Mesendoderm (in vitro differentiated cells): ENCODE results near the gene KANSL1.
"Not testable (repeated sequence)": the region's sequence is repeated elsewhere in the genome, so short reads cannot be mapped to it uniquely, and the experiment has no call there.

Experiments used
- DNase-seq: peaks from one replicate; pipeline ENCODE4 v3.0.0; 2013
- H2AK5ac ChIP-seq: 2 replicates; pipeline ENCODE4 v1.6.1; 2013; ENCODE audit warnings: low read length, inconsistent platforms
- H2BK120ac ChIP-seq: 2 replicates; pipeline ENCODE4 v1.6.1; 2013; ENCODE audit warnings: low read depth, mild to moderate bottlenecking, low read length, moderate library complexity, mixed read lengths
- H2BK15ac ChIP-seq: replicated peaks from 2 replicates; pipeline ENCODE4 v1.6.1; 2013; ENCODE audit warnings: low read depth, mild to moderate bottlenecking, moderate library complexity
- H2BK5ac ChIP-seq: 2 replicates; pipeline ENCODE4 v1.6.1; 2013; ENCODE audit warnings: low read length, inconsistent platforms
- H3K18ac ChIP-seq: 2 replicates; pipeline ENCODE4 v1.6.1; 2013; ENCODE audit warnings: mild to moderate bottlenecking, low read length, mixed read lengths
- H3K23ac ChIP-seq: one replicate; pipeline ENCODE4 v1.6.1; 2013; ENCODE audit warnings: low read length
- H3K27ac ChIP-seq: 2 replicates; pipeline ENCODE4 v1.5.1; 2013; ENCODE audit warnings: low read depth, mild to moderate bottlenecking, inconsistent platforms, low read length, moderate library complexity
- H3K27me3 ChIP-seq: 2 replicates; pipeline ENCODE4 v1.6.1; 2013; ENCODE audit warnings: low read length, control low read depth, mild to moderate bottlenecking, inconsistent platforms; ENCODE audit not compliant: insufficient read depth, poor library complexity
- H3K36me3 ChIP-seq: 2 replicates; pipeline ENCODE4 v1.6.1; 2013; ENCODE audit warnings: low read length, inconsistent platforms; ENCODE audit not compliant: control insufficient read depth, insufficient read depth
- H3K4ac ChIP-seq: one replicate; pipeline ENCODE4 v1.6.1; 2013; ENCODE audit warnings: low read depth, mild to moderate bottlenecking, low read length, moderate library complexity
- H3K4me1 ChIP-seq: 2 replicates; pipeline ENCODE4 v1.6.1; 2013; ENCODE audit warnings: low read depth, low read length, inconsistent platforms; ENCODE audit not compliant: control insufficient read depth
- H3K4me2 ChIP-seq: 2 replicates; pipeline ENCODE4 v1.6.1; 2013; ENCODE audit warnings: low read length
- H3K4me3 ChIP-seq: 2 replicates; pipeline ENCODE4 v1.5.1; 2013; ENCODE audit warnings: mild to moderate bottlenecking, low read length
- H3K56ac ChIP-seq: one replicate; pipeline ENCODE4 v1.6.1; 2013; ENCODE audit warnings: low read length
- H3K79me1 ChIP-seq: 2 replicates; pipeline ENCODE4 v1.6.1; 2013; ENCODE audit warnings: low read length, inconsistent platforms
- H3K79me2 ChIP-seq: 2 replicates; pipeline ENCODE4 v1.6.1; 2013; ENCODE audit warnings: mild to moderate bottlenecking, low read length; ENCODE audit not compliant: control insufficient read depth, insufficient read depth
- H3K9ac ChIP-seq: 2 replicates; pipeline ENCODE4 v1.6.1; 2013; ENCODE audit warnings: low read length, inconsistent platforms
- H4K5ac ChIP-seq: one replicate; pipeline ENCODE4 v1.6.1; 2013; ENCODE audit warnings: low read length
- H4K8ac ChIP-seq: one replicate; pipeline ENCODE4 v1.6.1; 2013; ENCODE audit warnings: low read depth, mild to moderate bottlenecking, control low read depth, low read length, moderate library complexity
- WGBS: extraction: QIAGEN DNeasy Blood & Tissue Kit; methylation state at CpG from one replicate; pipeline ENCODE4 v1.1.7; 2013; ENCODE audit warnings: low lambda C conversion rate, missing lambda C conversion rate; ENCODE audit not compliant: insufficient coverage; ENCODE audit errors: extremely low coverage; 5-methylcytosine and 5-hydroxymethylcytosine counted together

Gene KANSL1

GRCh38 chr17:46009681-46010596, 183.3 kb downstream of the KANSL1 start:
- Histone ChIP-seq H2BK120ac (no peak overlapping the region), H3K4me1 (no peaks in the 10 kb centered on the region), H3K4ac (no peak overlapping the region), H3K9ac (no peak overlapping the region), H3K18ac (no peak overlapping the region), H4K5ac (no peak overlapping the region), H3K4me3 (no peak overlapping the region), H3K56ac (no peak overlapping the region), H3K27me3 (no peaks in the 10 kb centered on the region), H3K79me2 (no peaks in the 10 kb centered on the region), H3K23ac (no peak overlapping the region), H2AK5ac (no peak overlapping the region), H3K36me3 (no peaks in the 10 kb centered on the region), H3K27ac (no peak overlapping the region), H3K79me1 (no peaks in the 10 kb centered on the region), H3K4me2 (no peak overlapping the region), H2BK15ac (no peak overlapping the region), H2BK5ac (no peak overlapping the region), H4K8ac (no peak overlapping the region)
- no CpG with 5 or more reads among the region's 33 CpGs for WGBS
- no peak for DNase-seq

- H2AK5ac ChIP-seq = no peak overlapping the region
- no CpG with 5 or more reads among the region's 9 CpGs for WGBS
- H3K23ac ChIP-seq = no peak overlapping the region
- no peak overlapping the region for H2BK120ac ChIP-seq
- DNase-seq = no peak
- H3K4me3 ChIP-seq = no peak overlapping the region
- H3K4me2 ChIP-seq = no peak overlapping the region
- no peak overlapping the region for H3K56ac ChIP-seq
- H3K27me3 ChIP-seq = no peaks in the 10 kb centered on the region
- no peak overlapping the region for H3K4ac ChIP-seq
- no peak overlapping the region for H4K8ac ChIP-seq
- H3K9ac ChIP-seq = no peak overlapping the region
- no peaks in the 10 kb centered on the region for H3K36me3 ChIP-seq
- no peaks in the 10 kb centered on the region for H3K4me1 ChIP-seq
- no peak overlapping the region for H3K27ac ChIP-seq
- H3K18ac ChIP-seq = no peak overlapping the region
- no peak overlapping the region for H2BK15ac ChIP-seq
- H3K79me2 ChIP-seq = no peaks in the 10 kb centered on the region
- H2BK5ac ChIP-seq = no peak overlapping the region
- no peaks in the 10 kb centered on the region for H3K79me1 ChIP-seq
- no peak overlapping the region for H4K5ac ChIP-seq
Measured at GRCh38 chr17:46008591-46008990, 184.6 kb downstream of the KANSL1 start.

GRCh38 chr17:46007461-46007965, 185.7 kb downstream of the KANSL1 start:
- no peak overlapping the region for H3K27ac ChIP-seq
- DNase-seq = no peak
- no peak overlapping the region for H3K4ac ChIP-seq
- H2BK5ac ChIP-seq = no peak overlapping the region
- H3K79me1 ChIP-seq = no peaks in the 10 kb centered on the region
- H4K5ac ChIP-seq = no peak overlapping the region
- H3K4me3 ChIP-seq = no peak overlapping the region
- H2BK15ac ChIP-seq = no peak overlapping the region
- H3K4me2 ChIP-seq = no peak overlapping the region
- no peak overlapping the region for H4K8ac ChIP-seq
- no peaks in the 10 kb centered on the region for H3K27me3 ChIP-seq
- no peak overlapping the region for H3K18ac ChIP-seq
- WGBS = no CpG with 5 or more reads among the region's 2 CpGs
- H2BK120ac ChIP-seq = no peak overlapping the region
- no peak overlapping the region for H2AK5ac ChIP-seq
- H3K36me3 ChIP-seq = no peaks in the 10 kb centered on the region
- H3K4me1 ChIP-seq = no peaks in the 10 kb centered on the region
- no peak overlapping the region for H3K23ac ChIP-seq
- H3K56ac ChIP-seq = no peak overlapping the region
- no peak overlapping the region for H3K9ac ChIP-seq
- H3K79me2 ChIP-seq = no peaks in the 10 kb centered on the region

GRCh38 chr17:46006082-46006481, 187.1 kb downstream of the KANSL1 start:
- not testable (repeated sequence) for H2AK5ac ChIP-seq, H2BK15ac ChIP-seq, H3K4me3 ChIP-seq, H3K79me2 ChIP-seq, H3K9ac ChIP-seq, H4K8ac ChIP-seq, H3K4ac ChIP-seq, H3K27ac ChIP-seq, DNase-seq, H3K4me2 ChIP-seq, H2BK5ac ChIP-seq, H3K79me1 ChIP-seq, H3K18ac ChIP-seq, H3K4me1 ChIP-seq, H3K36me3 ChIP-seq, H4K5ac ChIP-seq, H3K27me3 ChIP-seq, H3K56ac ChIP-seq, H2BK120ac ChIP-seq, H3K23ac ChIP-seq
- no CpG with 5 or more reads among the region's 1 CpG for WGBS

GRCh38 chr17:46003907-46004748, 189.1 kb downstream of the KANSL1 start:
- Histone ChIP-seq H3K18ac (no peak overlapping the region), H2BK15ac (no peak overlapping the region), H3K79me2 (no peaks in the 10 kb centered on the region), H3K79me1 (no peaks in the 10 kb centered on the region), H2BK120ac (no peak overlapping the region), H3K9ac (no peak overlapping the region), H4K5ac (no peak overlapping the region), H3K4me3 (no peak overlapping the region), H3K36me3 (no peaks in the 10 kb centered on the region), H3K56ac (peak overlapping the region; percentile 7), H3K27ac (no peak overlapping the region), H4K8ac (no peak overlapping the region), H2BK5ac (no peak overlapping the region), H3K4me1 (no peaks in the 10 kb centered on the region), H3K23ac (no peak overlapping the region), H3K27me3 (no peaks in the 10 kb centered on the region), H3K4me2 (no peak overlapping the region), H3K4ac (no peak overlapping the region), H2AK5ac (no peak overlapping the region)
- WGBS = no CpG with 5 or more reads among the region's 6 CpGs
- no peak for DNase-seq
